HG03342 (cell line): ENCODE results near the gene CHMP1A.

Experiments
- ATAC-seq: cut with Tn5 transposase; IDR thresholded peaks from one replicate; pipeline ENCODE4 v1.9.1; 2021; ENCODE audit warnings: mild to moderate bottlenecking, moderate library complexity; ENCODE audit not compliant: unreplicated experiment

The CHMP1A gene

DNA sequence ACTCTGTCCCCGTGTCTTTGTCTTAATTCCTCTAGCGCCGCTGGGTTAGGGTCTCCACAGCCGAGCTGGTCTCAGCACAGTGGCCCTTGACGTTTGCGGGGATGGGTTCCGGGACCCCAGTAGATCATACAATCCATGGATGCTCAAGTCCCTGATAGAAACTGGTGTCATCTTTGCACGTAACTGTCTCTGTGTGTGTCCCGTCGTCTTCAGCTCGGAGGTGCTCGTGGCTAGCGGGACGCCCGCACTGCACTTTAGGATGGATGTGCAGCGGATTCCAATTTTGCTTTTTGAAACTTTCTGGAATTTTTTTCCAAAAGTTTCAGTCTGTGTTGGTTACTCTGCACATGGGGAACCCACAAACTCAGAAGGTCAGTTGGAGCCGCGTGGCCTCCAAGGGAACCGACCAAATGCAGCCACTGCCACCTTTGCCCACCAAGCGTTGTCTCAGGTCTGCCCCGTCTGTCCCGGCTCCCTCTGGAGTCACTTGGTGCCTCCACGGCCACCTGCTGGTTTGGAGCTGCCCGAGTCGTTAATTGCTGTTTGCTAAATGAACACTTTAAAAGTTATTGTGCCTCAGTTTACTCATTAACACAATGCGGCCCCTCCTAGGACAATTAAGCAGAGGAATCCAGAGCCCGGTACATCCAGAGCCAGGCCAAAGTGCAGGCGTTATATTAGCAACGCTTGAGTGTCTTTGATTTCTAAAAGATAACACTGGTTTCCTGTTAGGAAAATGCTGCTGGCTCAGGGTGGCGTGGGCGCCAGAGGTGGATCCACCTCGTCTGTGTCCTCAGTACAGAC, 49.4 kb downstream of the CHMP1A start:
- ATAC-seq, result no peak

GRCh38 chr16:89607453-89607852, 50.1 kb downstream of the CHMP1A start:
- no peak for ATAC-seq

GRCh38 chr16:89606006-89606405, 51.5 kb downstream of the CHMP1A start:
- no peak for ATAC-seq

GRCh38 chr16:89605186-89605970, 52.1 kb downstream of the CHMP1A start:
- no peak for ATAC-seq

DNA sequence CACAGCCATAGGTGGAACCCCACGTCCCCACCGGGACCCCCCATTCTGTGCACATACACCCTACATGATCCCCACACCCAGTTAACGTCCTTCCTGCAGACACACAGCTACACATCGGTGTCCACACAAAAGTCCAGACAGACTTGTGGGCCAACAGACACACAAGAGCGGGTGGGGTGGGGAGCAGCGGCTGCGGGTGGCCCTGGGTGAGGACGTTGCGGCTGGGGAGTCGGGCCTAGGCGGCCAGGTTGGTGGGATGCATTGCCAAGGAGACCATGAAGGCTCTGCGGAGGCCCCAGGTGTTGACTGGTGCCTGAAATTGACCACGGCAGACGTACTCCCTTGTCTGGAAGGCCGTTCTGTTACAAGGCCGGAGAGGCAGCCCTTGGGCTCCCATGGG, 52.7 kb downstream of the CHMP1A start:
- ATAC-seq, result no peak

GRCh38 chr16:89602952-89603590, 54.4 kb downstream of the CHMP1A start:
- no peak for ATAC-seq

- ATAC-seq, result no peak
Measured at GRCh38 chr16:89602273-89602951, 55.1 kb downstream of the CHMP1A start.

- no peak for ATAC-seq
Measured at GRCh38 chr16:89601906-89602272, 55.6 kb downstream of the CHMP1A start.

GRCh38 chr16:89600956-89601355, 56.6 kb downstream of the CHMP1A start:
- ATAC-seq, result no peak

- no peak for ATAC-seq
Measured at GRCh38 chr16:89600427-89600826, 57.1 kb downstream of the CHMP1A start.

DNA sequence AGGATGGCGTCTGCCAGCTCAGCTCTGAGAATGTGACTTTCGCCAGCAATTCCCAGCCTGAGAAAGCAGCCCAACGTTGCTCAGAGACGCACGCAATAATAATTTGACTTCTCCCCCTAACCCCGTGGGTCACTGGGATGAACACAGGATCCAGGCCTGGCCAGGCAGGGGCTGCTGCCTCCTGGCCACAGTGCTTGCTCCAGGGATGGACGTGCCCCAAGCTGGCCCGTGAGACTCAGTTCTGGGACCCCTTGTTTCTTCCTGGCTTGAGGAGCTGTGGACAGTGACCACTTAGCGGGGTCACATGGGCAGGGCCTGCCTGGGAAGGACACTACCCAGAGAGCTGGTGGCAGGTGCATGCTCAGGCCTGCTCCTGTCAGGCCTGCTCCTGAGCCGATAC, 57.6 kb downstream of the CHMP1A start:
- ATAC-seq, result no peak

DNA sequence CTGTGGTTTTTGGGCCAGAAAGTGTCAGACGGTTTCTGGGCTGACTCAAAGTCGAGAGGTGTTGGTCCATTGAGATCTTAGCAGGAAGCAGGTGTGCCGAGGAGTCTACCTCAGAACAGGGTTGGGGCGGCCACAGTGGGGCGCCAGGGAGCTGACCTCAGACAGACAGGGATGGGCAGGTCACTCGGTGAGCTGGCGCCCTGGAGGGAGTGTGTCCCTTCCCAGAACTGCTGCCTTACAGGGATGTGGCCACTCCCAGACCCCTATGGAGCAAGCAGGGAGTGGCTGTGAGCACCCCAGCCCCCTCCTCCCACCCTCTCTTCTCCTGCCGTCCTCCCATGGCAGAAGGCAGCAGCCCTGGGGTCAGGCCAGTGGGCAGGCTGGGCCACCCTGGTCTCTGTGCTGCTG, 58.1 kb downstream of the CHMP1A start:
- ATAC-seq, result no peak

GRCh38 chr16:89598199-89598598, 59.3 kb downstream of the CHMP1A start:
- no peak for ATAC-seq

- no peak for ATAC-seq
Measured at GRCh38 chr16:89596957-89597649, 60.4 kb downstream of the CHMP1A start.

DNA sequence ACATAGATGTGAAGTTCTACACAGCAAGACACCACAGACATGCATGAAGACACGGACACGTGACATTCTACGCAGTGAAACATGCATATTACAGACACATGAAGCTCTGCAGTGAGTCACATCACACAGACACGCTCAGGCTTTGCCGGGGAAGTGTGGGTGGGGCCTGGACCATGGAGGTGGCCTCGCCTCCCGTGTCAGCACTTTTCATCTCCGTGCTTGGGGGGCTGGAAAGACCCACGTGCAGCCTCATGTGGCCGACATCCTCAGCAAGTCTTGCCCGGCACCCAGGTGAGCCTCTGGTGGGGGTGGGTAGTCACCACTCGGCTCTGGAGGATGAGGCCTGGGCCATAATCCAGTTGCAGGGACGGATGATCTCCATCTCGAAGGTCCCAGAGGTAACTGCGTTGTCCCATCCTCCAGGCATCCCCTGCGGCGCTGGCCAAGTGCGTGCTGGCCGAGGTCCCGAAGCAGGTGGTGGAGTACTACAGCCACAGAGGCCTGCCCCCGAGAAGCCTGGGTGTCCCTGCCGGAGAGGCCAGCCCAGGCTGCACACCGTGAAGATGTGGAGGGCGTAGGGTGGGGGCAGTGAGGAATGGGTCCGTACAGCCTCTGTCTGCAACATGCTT, 61.3 kb downstream of the CHMP1A start:
- ATAC-seq, result no peak

DNA sequence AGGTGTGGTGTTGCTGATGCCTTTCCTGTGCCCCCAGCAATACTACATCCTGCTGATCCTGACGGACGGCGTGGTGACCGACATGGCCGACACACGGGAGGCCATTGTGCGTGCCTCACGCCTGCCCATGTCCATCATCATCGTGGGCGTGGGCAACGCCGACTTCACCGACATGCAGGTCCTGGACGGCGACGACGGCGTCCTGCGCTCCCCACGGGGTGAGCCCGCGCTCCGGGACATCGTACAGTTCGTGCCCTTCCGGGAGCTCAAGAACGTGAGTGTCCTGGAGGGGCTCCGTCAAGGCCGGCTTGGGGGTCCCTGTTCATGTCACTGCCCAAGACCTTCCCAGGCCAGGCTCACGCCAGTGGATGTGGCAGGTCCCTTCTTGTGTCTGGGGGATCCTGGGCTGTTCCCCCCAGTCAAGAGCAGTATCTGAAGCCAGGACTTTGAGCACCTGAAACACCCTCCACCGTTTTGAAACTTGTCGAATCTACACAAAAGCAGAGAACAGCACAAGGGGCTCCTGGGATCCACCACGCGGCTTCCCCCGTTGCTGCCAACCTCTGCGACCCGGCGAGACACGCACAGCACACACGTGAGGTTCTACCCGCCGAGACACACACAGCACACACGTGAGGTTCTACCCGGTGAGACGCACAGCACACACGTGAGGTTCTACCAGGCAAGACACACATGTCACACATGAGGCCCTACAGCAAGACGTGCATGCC, 62.0 kb downstream of the CHMP1A start:
- ATAC-seq, result no peak
